ENCODE results near the gene ITIH3.

- TF ChIP-seq CTCF (IDR thresholded peaks at IDR 0.05 in 2 of 3, conservative IDR thresholded peaks at IDR 0.05 in 1 of 3; ENCODE audit: control insufficient read depth in 2 of 3, extremely low read depth in 1 of 3, insufficient read depth in 1 of 3, low read depth in 3 of 3, low read length in 3 of 3), result no peak
- TF ChIP-seq NR2C2 (IDR thresholded peaks at IDR 0.05; ENCODE audit: borderline replicate concordance, control insufficient read depth, insufficient read length, low read depth), result no peak
- TF ChIP-seq BCLAF1 (IDR thresholded peaks at IDR 0.05), result no peak
- no peak for TF ChIP-seq ZNF24 (IDR thresholded peaks at IDR 0.05)
- TF ChIP-seq EP300 (IDR thresholded peaks at IDR 0.05; ENCODE audit: borderline replicate concordance in 1 of 2, control insufficient read depth in 1 of 2, low read depth in 2 of 2, low read length in 2 of 2), result no peak
- no peak for TF ChIP-seq POLR2A (IDR thresholded peaks at IDR 0.05; ENCODE audit: low read depth, low read length)
- TF ChIP-seq RB1 (IDR thresholded peaks at IDR 0.05; ENCODE audit: borderline replicate concordance), result no peak
- no peak for TF ChIP-seq USF1 (IDR thresholded peaks at IDR 0.05; ENCODE audit: borderline replicate concordance, extremely low read length, insufficient read depth, low read depth, low read length)
- no peak for TF ChIP-seq ELK1 (IDR thresholded peaks at IDR 0.05; ENCODE audit: low read depth, low read length)
These were observed 18.7 kb upstream of the ITIH3 start for GRCh38 chr3:52775877-52776276.
